ENCODE results near the gene FBXO10.

DNA sequence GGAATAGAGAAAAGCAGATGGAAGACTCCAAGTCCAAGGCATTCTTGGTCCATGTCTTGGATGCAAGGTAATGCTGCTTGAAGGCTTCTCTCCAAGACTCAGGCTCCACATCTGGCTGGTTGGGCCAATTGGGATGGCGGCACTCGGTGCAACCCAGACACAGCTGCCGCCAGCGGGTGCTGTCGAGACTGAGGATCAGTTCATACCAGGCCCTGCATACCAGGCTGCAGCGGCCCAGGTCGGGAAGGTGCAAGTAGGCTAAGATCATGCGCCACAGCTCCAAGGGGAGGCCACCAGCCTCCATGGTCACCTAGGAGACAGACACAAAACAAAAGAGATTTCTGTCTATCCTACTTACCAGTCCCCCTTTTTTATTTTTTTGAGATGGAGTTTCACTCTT lies 34.7 kb downstream of the FBXO10 start:
- TF ChIP-seq, protein P1, sequence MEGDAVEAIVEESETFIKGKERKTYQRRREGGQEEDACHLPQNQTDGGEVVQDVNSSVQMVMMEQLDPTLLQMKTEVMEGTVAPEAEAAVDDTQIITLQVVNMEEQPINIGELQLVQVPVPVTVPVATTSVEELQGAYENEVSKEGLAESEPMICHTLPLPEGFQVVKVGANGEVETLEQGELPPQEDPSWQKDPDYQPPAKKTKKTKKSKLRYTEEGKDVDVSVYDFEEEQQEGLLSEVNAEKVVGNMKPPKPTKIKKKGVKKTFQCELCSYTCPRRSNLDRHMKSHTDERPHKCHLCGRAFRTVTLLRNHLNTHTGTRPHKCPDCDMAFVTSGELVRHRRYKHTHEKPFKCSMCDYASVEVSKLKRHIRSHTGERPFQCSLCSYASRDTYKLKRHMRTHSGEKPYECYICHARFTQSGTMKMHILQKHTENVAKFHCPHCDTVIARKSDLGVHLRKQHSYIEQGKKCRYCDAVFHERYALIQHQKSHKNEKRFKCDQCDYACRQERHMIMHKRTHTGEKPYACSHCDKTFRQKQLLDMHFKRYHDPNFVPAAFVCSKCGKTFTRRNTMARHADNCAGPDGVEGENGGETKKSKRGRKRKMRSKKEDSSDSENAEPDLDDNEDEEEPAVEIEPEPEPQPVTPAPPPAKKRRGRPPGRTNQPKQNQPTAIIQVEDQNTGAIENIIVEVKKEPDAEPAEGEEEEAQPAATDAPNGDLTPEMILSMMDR (conservative IDR thresholded peaks at IDR 0.05; ENCODE audit: low read length), result no peak
- no peak for TF ChIP-seq EZH2phosphoT487 (IDR thresholded peaks at IDR 0.05; ENCODE audit: borderline replicate concordance, low read depth, low read length)
